B cell (primary cell): ENCODE results near the gene IAPP. TPM values are rescaled to one million over a fixed set of nuclear protein-coding genes. Genes with fewer than 3 reads are reported as not detected.
"Not testable (repeated sequence)": the region's sequence is repeated elsewhere in the genome, so short reads cannot be mapped to it uniquely, and the experiment has no call there.

Experiments
- ATAC-seq: fragments of 200-7000 bp; cut with Tn5 transposase; one replicate; pipeline ENCODE4 v1.10.0; 2021; ENCODE audit warnings: low read depth, mild to moderate bottlenecking, moderate number of reproducible peaks, moderate library complexity
- CTCF ChIA-PET: fragments of 350-600 bp; sonication (Branson Sonifier 250); formaldehyde crosslinking; loops from one replicate; lab custom pipeline; 2021; ENCODE audit warnings: antibody characterized with exemption, inconsistent platforms; lab: Charles Lee
- POLR2A ChIA-PET: fragments of 350-600 bp; sonication (Branson Sonifier 250); formaldehyde crosslinking; loops from one replicate; lab custom pipeline; 2021; ENCODE audit warnings: antibody characterized with exemption; lab: Charles Lee
- DNase-seq: peaks from one replicate; pipeline ENCODE4 v3.0.0; 2013
- H2AFZ ChIP-seq: 2 replicates; pipeline ENCODE4 v1.6.1; 2012; ENCODE audit warnings: mild to moderate bottlenecking, low read depth, low read length; ENCODE audit not compliant: insufficient read depth, poor library complexity, severe bottlenecking
- H3K27ac ChIP-seq, 2 donors: 1 replicate in 1 of 2; 2 replicates in 1 of 2; pipeline ENCODE4 v1.5.1; 2012 to 2013; ENCODE audit warnings: low read length in 2 of 2, mild to moderate bottlenecking in 2 of 2, moderate library complexity in 1 of 2
- H3K27me3 ChIP-seq, 4 experiments: fragments of 200-600 bp in 1 of 4; sonication (generic) in 1 of 4; replicated peaks in 1 of 4; 1 replicate in 2 of 4; 2 replicates in 2 of 4; pipeline versions ENCODE4 v1.6.1 to v1.7.0; 2013 to 2016; ENCODE audit warnings: low read length in 3 of 4, mild to moderate bottlenecking in 2 of 4, mixed read lengths in 1 of 4, moderate library complexity in 1 of 4; ENCODE audit not compliant: insufficient read depth in 4 of 4, control insufficient read depth in 3 of 4; ENCODE audit errors: control extremely low read depth in 1 of 4
- H3K36me3 ChIP-seq, 2 experiments: replicated peaks in 1 of 2; 1 replicate in 1 of 2; 2 replicates in 1 of 2; pipeline versions ENCODE4 v1.6.1 to v1.7.1; 2013; ENCODE audit warnings: low read length in 1 of 2; ENCODE audit not compliant: insufficient read depth in 2 of 2, control insufficient read depth in 1 of 2; ENCODE audit errors: control extremely low read depth in 1 of 2, extremely low read depth in 1 of 2
- H3K4me1 ChIP-seq, 2 donors: fragments of 200-600 bp in 1 of 2; sonication (generic) in 1 of 2; 1 replicate in 1 of 2; 2 replicates in 1 of 2; pipeline versions ENCODE4 v1.5.1 to v1.6.1; 2013 to 2017; ENCODE audit warnings: low read length in 2 of 2; ENCODE audit not compliant: control insufficient read depth in 2 of 2, insufficient read depth in 2 of 2
- H3K4me2 ChIP-seq: replicated peaks from 2 replicates; pipeline ENCODE3; 2012; ENCODE audit warnings: mild to moderate bottlenecking, low read depth, low read length; ENCODE audit not compliant: poor library complexity, severe bottlenecking
- H3K4me3 ChIP-seq, 5 experiments: fragments of 200-600 bp in 1 of 5; sonication (generic) in 1 of 5; 1 replicate in 3 of 5; 2 replicates in 2 of 5; pipeline versions ENCODE4 v1.5.1 to v1.7.0; 2011 to 2016; ENCODE audit warnings: low read length in 4 of 5, mild to moderate bottlenecking in 4 of 5, low read depth in 2 of 5, control low read depth in 1 of 5, moderate library complexity in 1 of 5; ENCODE audit not compliant: insufficient read depth in 1 of 5; ENCODE audit errors: control extremely low read depth in 1 of 5, extremely low read depth in 1 of 5
- H3K79me2 ChIP-seq: fragments of 200-600 bp; sonication (generic); one replicate; pipeline ENCODE4 v1.6.0; 2016; ENCODE audit warnings: low read length; ENCODE audit not compliant: control insufficient read depth, insufficient read depth
- H3K9ac ChIP-seq: fragments of 200-600 bp; sonication (generic); 2 replicates; pipeline ENCODE4 v1.6.1; 2017; ENCODE audit warnings: mild to moderate bottlenecking, low read length, moderate library complexity
- H3K9me3 ChIP-seq, 3 donors: one replicate each; pipeline versions ENCODE4 v1.6.1 to v1.7.1; 2013; ENCODE audit warnings: low read length in 2 of 3; ENCODE audit not compliant: control insufficient read depth in 2 of 3, insufficient read depth in 1 of 3; ENCODE audit errors: control extremely low read depth in 1 of 3
- H4K20me1 ChIP-seq: 2 replicates; pipeline ENCODE4 v1.6.0; 2012; ENCODE audit warnings: mild to moderate bottlenecking, low read length; ENCODE audit not compliant: insufficient read depth, control insufficient read depth, poor library complexity, severe bottlenecking
- H3K27ac Mint-ChIP-seq: one replicate; pipeline ENCODE4 v1.8.0; 2021; ENCODE audit warnings: mixed read lengths
- H3K27me3 Mint-ChIP-seq: one replicate; pipeline ENCODE4 v1.8.0; 2021; ENCODE audit warnings: mixed read lengths
- H3K4me1 Mint-ChIP-seq: one replicate; pipeline ENCODE4 v1.8.0; 2021; ENCODE audit warnings: mixed read lengths
- H3K4me3 Mint-ChIP-seq: one replicate; pipeline ENCODE4 v1.8.0; 2021; ENCODE audit warnings: mixed read lengths
- H3K9me3 Mint-ChIP-seq: one replicate; pipeline ENCODE4 v1.8.0; 2022; ENCODE audit warnings: mixed read lengths; ENCODE audit not compliant: insufficient read depth
- CTCF ChIP-seq: fragments of 200-600 bp; IDR thresholded peaks from one replicate; pipeline ENCODE4 v1.8.0; 2022; ENCODE audit warnings: antibody characterized with exemption, mild to moderate bottlenecking
- EZH2 ChIP-seq: IDR thresholded peaks from 2 replicates; pipeline ENCODE4 v1.6.1; 2012; ENCODE audit warnings: borderline replicate concordance, low read depth, mild to moderate bottlenecking, moderate library complexity, low read length; ENCODE audit not compliant: insufficient read depth, poor library complexity, severe bottlenecking
- WGBS: methylation state at CpG from one replicate; pipeline ENCODE4 v1.1.5; 2013; ENCODE audit warnings: missing lambda C conversion rate; ENCODE audit not compliant: insufficient coverage; 5-methylcytosine and 5-hydroxymethylcytosine counted together
- intact Hi-C: fragments of 100-400 bp; cut with micrococcal nuclease; formaldehyde crosslinking; loops from one replicate; pipeline ENCODE4 v1.10.0; 2022
- polyA plus RNA-seq: library from polyadenylated mRNA; depleted of rRNA; stranded (reverse); fragments of >200 nt; gene quantifications from 2 replicates; pipeline ENCODE4 v1.2.3, GENCODE V29; 2012
- total RNA-seq, 2 donors: library from RNA; stranded (reverse); fragments of 120-200 nt in 1 of 2; gene quantifications; 1 replicate in 1 of 2; 2 replicates in 1 of 2; pipeline versions ENCODE4 v1.2.3 to v1.2.4, GENCODE V29; 2013 to 2022

IAPP gene
- total and polyA plus RNA-seq, 2 donors (not counting 1 experiment from before 2014, with no cell fraction given), result not detected

GRCh38 chr12:21413369-21414277 is 40.9 kb downstream of the IAPP start:
- no peak overlapping the region for H3K27ac ChIP-seq
- TF ChIP-seq CTCF (no peak), EZH2 (no peak)
- Mint-ChIP-seq H3K4me3 (no peak overlapping the region), H3K9me3 (no peaks in the 10 kb centered on the region), H3K4me1 (no peaks in the 10 kb centered on the region), H3K27me3 (peaks cover 28% of the 10 kb centered on the region), H3K27ac (no peak overlapping the region)
- H3K27me3 ChIP-seq, result peaks cover 0 to 5% (median 3%) of the 10 kb centered on the region in 4 experiments
- no peak overlapping the region for H2AFZ ChIP-seq
- no peak overlapping the region for H3K4me2 ChIP-seq
- ATAC-seq, result no peak
- H3K4me1 ChIP-seq, result no peaks in the 10 kb centered on the region
- no peaks in the 10 kb centered on the region for H4K20me1 ChIP-seq
- no peak overlapping the region for H3K4me3 ChIP-seq
- no peak overlapping the region for H3K9ac ChIP-seq
- ChIA-PET CTCF (no interaction called here), POLR2A (no interaction called here)
- no peaks in the 10 kb centered on the region for H3K36me3 ChIP-seq
- 94% methylated on average over 8 of the region's 16 CpGs for WGBS
- no peak for DNase-seq
- intact Hi-C loops, result no loop called here
- H3K9me3 ChIP-seq, result no peaks in the 10 kb centered on the region
- no peaks in the 10 kb centered on the region for H3K79me2 ChIP-seq

DNA sequence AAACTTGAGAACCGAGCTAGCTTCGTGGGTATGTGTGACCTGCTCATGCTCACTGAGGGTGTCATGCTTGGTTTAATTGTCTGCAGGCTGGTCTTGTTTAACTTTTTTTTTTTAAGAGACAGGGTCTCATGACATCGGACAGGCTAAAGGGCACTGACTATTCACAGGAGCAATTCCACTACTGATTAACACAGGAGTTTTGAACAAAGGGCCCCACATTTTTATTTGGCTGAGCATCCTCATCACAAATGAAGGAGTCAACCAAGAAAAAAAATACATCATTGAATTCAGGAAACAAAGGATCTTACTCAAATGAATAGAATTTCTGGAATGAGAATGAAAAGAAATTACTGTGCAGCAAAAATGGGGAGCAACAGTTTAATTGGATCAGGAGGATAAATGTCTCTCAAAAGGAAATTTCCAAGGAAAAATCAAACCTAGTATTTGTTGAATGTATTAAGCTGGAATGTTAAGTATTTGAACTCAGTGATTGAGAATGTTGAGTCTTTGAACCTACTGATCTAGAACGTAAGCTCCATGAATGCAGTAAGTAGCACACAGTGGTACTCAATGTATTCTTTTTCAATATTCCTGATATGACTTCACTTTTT is 43.9 kb downstream of the IAPP start:
- WGBS, result 100% methylated on average over 1 of the region's 4 CpGs
- H3K9me3 ChIP-seq, result no peaks in the 10 kb centered on the region
- no peak overlapping the region for H3K9ac ChIP-seq
- ChIA-PET POLR2A (no interaction called here), CTCF (no interaction called here)
- H2AFZ ChIP-seq, result no peak overlapping the region
- H3K4me2 ChIP-seq, result no peak overlapping the region
- H3K79me2 ChIP-seq, result no peaks in the 10 kb centered on the region
- no peaks in the 10 kb centered on the region for H4K20me1 ChIP-seq
- H3K27ac Mint-ChIP-seq, result no peak overlapping the region
- DNase-seq (no peak), ATAC-seq (no peak)
- H3K4me3 Mint-ChIP-seq, result no peak overlapping the region
- H3K27me3 ChIP-seq, result peaks cover 0 to 5% (median 3%) of the 10 kb centered on the region in 4 experiments
- H3K36me3 ChIP-seq, result no peaks in the 10 kb centered on the region
- H3K27me3 Mint-ChIP-seq, result peaks cover 25% of the 10 kb centered on the region
- H3K4me3 ChIP-seq, result no peak overlapping the region
- no peaks in the 10 kb centered on the region for H3K4me1 ChIP-seq
- no peak for TF ChIP-seq CTCF
- TF ChIP-seq EZH2, result no peak
- H3K9me3 Mint-ChIP-seq, result no peaks in the 10 kb centered on the region
- H3K4me1 Mint-ChIP-seq, result no peaks in the 10 kb centered on the region
- H3K27ac ChIP-seq, result no peak overlapping the region
- intact Hi-C loops, result no loop called here

DNA sequence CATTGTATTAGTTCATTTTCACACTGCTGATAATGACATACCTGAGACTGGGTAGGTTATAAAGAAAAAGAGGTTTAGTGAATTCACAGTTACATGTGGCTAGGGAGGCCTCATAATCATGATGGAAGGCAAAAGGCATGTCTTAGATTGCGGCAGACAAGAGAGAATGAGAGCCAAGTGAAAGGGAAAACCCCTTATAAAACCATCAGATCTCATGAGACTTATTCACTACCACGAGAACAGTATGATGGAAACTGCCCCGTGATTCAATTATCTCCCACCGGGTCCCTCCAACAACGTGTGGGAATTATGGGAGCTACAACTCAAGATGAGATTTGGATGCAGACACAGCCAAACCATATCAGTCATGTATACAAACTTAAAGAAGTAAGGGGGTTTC is 45.7 kb downstream of the IAPP start:
- H3K27me3 ChIP-seq, H3K4me1 ChIP-seq, H3K4me3 ChIP-seq, DNase-seq, intact Hi-C loops, H4K20me1 ChIP-seq, H3K27ac ChIP-seq, POLR2A ChIA-PET, H2AFZ ChIP-seq, CTCF ChIA-PET, ATAC-seq, H3K4me1 Mint-ChIP-seq, H3K9me3 Mint-ChIP-seq, H3K9me3 ChIP-seq, H3K79me2 ChIP-seq, H3K36me3 ChIP-seq, H3K27ac Mint-ChIP-seq, H3K4me3 Mint-ChIP-seq, H3K4me2 ChIP-seq, H3K9ac ChIP-seq: not testable (repeated sequence)
- WGBS, result no CpG with 5 or more reads among the region's 5 CpGs
- peaks cover 25% of the 10 kb centered on the region for H3K27me3 Mint-ChIP-seq
